ENCODE data around the gene FBXO36. TPM values are rescaled to one million over a fixed set of nuclear protein-coding genes. Genes with fewer than 3 reads are reported as not detected.

FBXO36 gene
- total and polyA plus RNA-seq, 2 of the 4 experiments (the other 2 are of a cell fraction), result 1.3 to 2.2 TPM

- Histone ChIP-seq H3K23ac (ENCODE audit: low read depth, low read length) (no peak overlapping the region), H2AK5ac (ENCODE audit: low read depth, low read length) (no peak overlapping the region), H4K20me1 (ENCODE audit: insufficient read depth, low read length) (no peaks in the 10 kb centered on the region), H3K79me1 (ENCODE audit: low read depth in 1 of 2, low read length in 2 of 2) (no peaks in the 10 kb centered on the region), H3K36me3 (ENCODE audit: control insufficient read depth, insufficient read depth, low read length) (no peaks in the 10 kb centered on the region), H3K14ac (replicated peaks; ENCODE audit: low read depth, low read length) (no peak overlapping the region), H2BK20ac (ENCODE audit: low read depth, low read length) (no peak overlapping the region), H2BK120ac (ENCODE audit: low read depth, low read length) (no peak overlapping the region), H3K27me3 (ENCODE audit: control insufficient read depth, insufficient read depth, low read length) (no peaks in the 10 kb centered on the region), H3K4me1 (ENCODE audit: control insufficient read depth, insufficient read depth, low read length) (peaks cover 2% of the 10 kb centered on the region; the same call in 1 of the 2 replicates), H2AFZ (replicated peaks; ENCODE audit: low read length, poor library complexity) (no peak overlapping the region), H3K56ac (ENCODE audit: extremely low read depth, insufficient read depth, low read length) (no peak overlapping the region), H3K27ac (ENCODE audit: insufficient read depth, low read length) (no peak overlapping the region), H3K18ac (ENCODE audit: low read depth, low read length) (no peak overlapping the region), H3K4ac (ENCODE audit: low read depth, low read length) (no peak overlapping the region), H4K91ac (ENCODE audit: insufficient read depth, low read depth, low read length) (no peak overlapping the region), H2AK9ac (replicated peaks; ENCODE audit: low read depth, low read length, poor library complexity) (no peak overlapping the region), H4K5ac (ENCODE audit: low read depth, low read length) (no peak overlapping the region), H3K9me1 (ENCODE audit: insufficient read depth, low read length) (no peaks in the 10 kb centered on the region), H3K4me2 (ENCODE audit: low read depth, low read length) (no peak overlapping the region), H4K8ac (ENCODE audit: low read depth in 2 of 2, low read length in 2 of 2) (no peak overlapping the region), H3K9ac (ENCODE audit: low read depth, low read length) (no peak overlapping the region), H3K9me3 (ENCODE audit: control insufficient read depth, insufficient read depth, low read length) (no peaks in the 10 kb centered on the region), H2BK5ac (ENCODE audit: low read depth, low read length, poor library complexity, severe bottlenecking) (no peak overlapping the region), H3K4me3 (ENCODE audit: insufficient read depth, low read depth, low read length) (no peak overlapping the region), H2BK15ac (ENCODE audit: low read depth, low read length) (no peak overlapping the region)
- in situ Hi-C loops (cut with MboI; ENCODE audit: low sequenced_read_pairs) (no loop called here), intact Hi-C loops (cut with micrococcal nuclease) (no loop called here), dilution Hi-C loops (cut with HindIII; ENCODE audit: low sequenced_read_pairs, unreplicated experiment) (no loop called here)
- WGBS, 2 experiments (ENCODE audit: extremely low coverage in 2 of 2, insufficient read length in 1 of 2), result no CpG with 5 or more reads among the region's 3 CpGs
- TF ChIP-seq ELK1 (IDR thresholded peaks at IDR 0.05; ENCODE audit: borderline replicate concordance, low read depth, low read length), result no peak
- DNase-seq (no peak), ATAC-seq (ENCODE audit: low read depth) (no peak)
- POLR2A ChIA-PET (ENCODE audit: unreplicated experiment), result no interaction called here
- CTCF ChIA-PET, result no interaction called here
- BruUV-seq (replicated peaks), result no TSS peak
Observed at GRCh38 chr2:229971298-229971790, 49.0 kb downstream of the FBXO36 start.

All from IMR-90 (cell line).